Trophoblast cell (in vitro differentiated cells and primary cell): ENCODE measurements around the gene KIF26B.

Experiments
- DNase-seq, 2 donors: peaks; one replicate each; pipeline ENCODE4 v3.0.0-alpha.2; 2016
- H2AFZ ChIP-seq: 2 replicates; pipeline ENCODE4 v1.6.1; 2013; ENCODE audit warnings: low read length, moderate library complexity, mild to moderate bottlenecking; ENCODE audit not compliant: insufficient read depth, poor library complexity
- H2AK5ac ChIP-seq: 2 replicates; pipeline ENCODE4 v1.6.1; 2013; ENCODE audit warnings: mild to moderate bottlenecking, low read length
- H2BK120ac ChIP-seq: 2 replicates; pipeline ENCODE4 v1.6.1; 2013; ENCODE audit warnings: low read length, mild to moderate bottlenecking, moderate library complexity; ENCODE audit not compliant: insufficient read depth, poor library complexity
- H2BK12ac ChIP-seq: 2 replicates; pipeline ENCODE4 v1.6.1; 2013; ENCODE audit warnings: mild to moderate bottlenecking, low read length, moderate library complexity
- H2BK5ac ChIP-seq: 2 replicates; pipeline ENCODE4 v1.6.1; 2013; ENCODE audit warnings: low read length, low read depth, moderate library complexity, mild to moderate bottlenecking; ENCODE audit not compliant: poor library complexity
- H3K14ac ChIP-seq: 2 replicates; pipeline ENCODE4 v1.6.1; 2013; ENCODE audit warnings: mild to moderate bottlenecking, low read length
- H3K18ac ChIP-seq: 2 replicates; pipeline ENCODE4 v1.6.1; 2013; ENCODE audit warnings: mild to moderate bottlenecking, low read length
- H3K23ac ChIP-seq: 2 replicates; pipeline ENCODE4 v1.6.1; 2013; ENCODE audit warnings: low read length
- H3K27ac ChIP-seq: 2 replicates; pipeline ENCODE4 v1.5.1; 2013; ENCODE audit warnings: low read depth, mild to moderate bottlenecking, inconsistent platforms, low read length, moderate library complexity
- H3K27me3 ChIP-seq: 2 replicates; pipeline ENCODE4 v1.6.1; 2013; ENCODE audit warnings: inconsistent platforms, mild to moderate bottlenecking, low read length, moderate library complexity; ENCODE audit not compliant: insufficient read depth
- H3K36me3 ChIP-seq, 2 experiments: 1 replicate in 1 of 2; 2 replicates in 1 of 2; pipeline ENCODE4 v1.6.1; 2013; ENCODE audit warnings: low read length in 2 of 2, mild to moderate bottlenecking in 2 of 2, moderate library complexity in 1 of 2; ENCODE audit not compliant: insufficient read depth in 2 of 2, control insufficient read depth in 1 of 2
- H3K4ac ChIP-seq: 2 replicates; pipeline ENCODE4 v1.6.1; 2013; ENCODE audit warnings: low read depth, mild to moderate bottlenecking, low read length, moderate library complexity
- H3K4me1 ChIP-seq, 2 experiments: 1 replicate in 1 of 2; 2 replicates in 1 of 2; pipeline ENCODE4 v1.6.1; 2013; ENCODE audit warnings: low read length in 2 of 2, mild to moderate bottlenecking in 2 of 2, moderate library complexity in 1 of 2; ENCODE audit not compliant: insufficient read depth in 2 of 2, control insufficient read depth in 1 of 2
- H3K4me2 ChIP-seq: 2 replicates; pipeline ENCODE4 v1.6.1; 2013; ENCODE audit warnings: inconsistent platforms, mild to moderate bottlenecking, low read length, moderate library complexity
- H3K4me3 ChIP-seq: 2 replicates; pipeline ENCODE4 v1.5.1; 2013; ENCODE audit warnings: mild to moderate bottlenecking, low read depth, low read length, inconsistent platforms
- H3K79me1 ChIP-seq: one replicate; pipeline ENCODE4 v1.6.1; 2013; ENCODE audit warnings: low read length
- H3K79me2 ChIP-seq: 2 replicates; pipeline ENCODE4 v1.6.1; 2013; ENCODE audit warnings: low read length, mild to moderate bottlenecking; ENCODE audit not compliant: control insufficient read depth, insufficient read depth, poor library complexity
- H3K9ac ChIP-seq: 2 replicates; pipeline ENCODE4 v1.6.1; 2013; ENCODE audit warnings: mild to moderate bottlenecking, low read length
- H3K9me3 ChIP-seq: 2 replicates; pipeline ENCODE4 v1.6.1; 2013; ENCODE audit warnings: low read depth, mild to moderate bottlenecking, control low read depth, inconsistent platforms, low read length; ENCODE audit not compliant: insufficient read depth
- H4K12ac ChIP-seq: 2 replicates; pipeline ENCODE4 v1.6.1; 2013; ENCODE audit warnings: low read depth, mild to moderate bottlenecking, low read length, moderate library complexity
- H4K8ac ChIP-seq: 2 replicates; pipeline ENCODE4 v1.6.1; 2013; ENCODE audit warnings: low read depth, mild to moderate bottlenecking, low read length, moderate library complexity
- H4K91ac ChIP-seq: one replicate; pipeline ENCODE4 v1.6.1; 2013; ENCODE audit warnings: low read depth, mild to moderate bottlenecking, low read length, moderate library complexity
- WGBS: extraction: QIAGEN DNeasy Blood & Tissue Kit; methylation state at CpG from one replicate; pipeline ENCODE4 v1.1.7; 2013; ENCODE audit warnings: missing lambda C conversion rate; ENCODE audit not compliant: insufficient read length, insufficient coverage; ENCODE audit errors: extremely low coverage; 5-methylcytosine and 5-hydroxymethylcytosine counted together

The KIF26B gene

DNA sequence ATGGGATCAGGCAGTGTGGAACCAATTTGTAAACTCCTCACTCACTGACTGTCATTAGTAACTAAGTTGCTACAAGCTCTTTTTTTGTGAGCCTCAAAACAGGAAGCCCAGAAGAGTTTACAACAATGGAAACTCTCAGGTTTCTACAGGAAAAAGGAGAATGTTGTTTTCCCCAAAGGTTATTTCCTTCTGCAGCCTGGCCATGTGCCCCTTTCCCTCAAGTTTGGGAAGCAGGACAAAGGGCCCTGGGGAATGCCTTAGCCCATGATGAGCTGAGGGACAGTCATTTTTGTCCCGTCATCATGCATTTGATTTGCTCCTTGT is 395.9 kb downstream of the KIF26B start:
- Histone ChIP-seq H3K27ac (no peak overlapping the region), H3K9ac (no peak overlapping the region), H3K9me3 (no peaks in the 10 kb centered on the region), H3K4me1 (peaks cover 4 to 9% of the 10 kb centered on the region in 2 experiments), H3K4me3 (no peak overlapping the region), H4K91ac (no peak overlapping the region), H3K4me2 (no peak overlapping the region), H3K4ac (no peak overlapping the region), H4K12ac (no peak overlapping the region), H2BK5ac (no peak overlapping the region), H3K23ac (no peak overlapping the region), H3K79me1 (peaks cover 3% of the 10 kb centered on the region), H3K79me2 (no peaks in the 10 kb centered on the region), H3K18ac (no peak overlapping the region), H2AK5ac (no peak overlapping the region), H2BK120ac (no peak overlapping the region), H3K27me3 (no peaks in the 10 kb centered on the region), H2AFZ (no peak overlapping the region), H4K8ac (no peak overlapping the region), H3K36me3 (peaks cover 0 to 2% of the 10 kb centered on the region in 2 experiments), H2BK12ac (no peak overlapping the region), H3K14ac (no peak overlapping the region)
- no peak for DNase-seq
- WGBS: no CpG with 5 or more reads among the region's 1 CpG

DNA sequence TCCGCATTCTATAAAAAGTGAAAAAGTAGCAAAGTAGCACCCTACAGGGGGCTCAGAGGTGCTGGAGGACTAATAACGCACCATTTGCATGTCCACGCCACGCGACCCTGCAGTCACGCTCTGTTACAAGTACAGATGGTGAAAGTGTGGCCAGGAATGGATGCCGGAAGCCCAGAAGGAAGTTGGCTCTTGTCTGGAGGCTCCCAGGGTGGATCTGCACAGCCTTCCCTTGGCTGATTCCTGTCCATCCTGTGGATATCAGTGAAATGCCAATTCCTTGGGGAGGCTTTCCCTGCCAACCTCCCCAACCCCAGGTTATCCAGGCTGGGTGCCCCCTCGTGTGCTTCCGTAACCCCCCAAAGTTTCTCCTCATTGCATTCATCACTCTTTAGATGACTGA is 396.8 kb downstream of the KIF26B start:
- no peak overlapping the region for H3K18ac ChIP-seq
- no peak overlapping the region for H3K4me2 ChIP-seq
- H3K36me3 ChIP-seq: peaks cover 0 to 2% of the 10 kb centered on the region in 2 experiments
- no peaks in the 10 kb centered on the region for H3K79me2 ChIP-seq
- no peak overlapping the region for H2BK12ac ChIP-seq
- H3K14ac ChIP-seq: no peak overlapping the region
- DNase-seq: no peak
- H4K8ac ChIP-seq: no peak overlapping the region
- H3K27me3 ChIP-seq: no peaks in the 10 kb centered on the region
- no peak overlapping the region for H3K27ac ChIP-seq
- H2BK5ac ChIP-seq: no peak overlapping the region
- H2AFZ ChIP-seq: no peak overlapping the region
- H4K12ac ChIP-seq: no peak overlapping the region
- H3K4me1 ChIP-seq: peaks cover 4 to 9% of the 10 kb centered on the region in 2 experiments
- H3K23ac ChIP-seq: no peak overlapping the region
- H4K91ac ChIP-seq: no peak overlapping the region
- H3K4ac ChIP-seq: no peak overlapping the region
- WGBS: no CpG with 5 or more reads among the region's 9 CpGs
- no peak overlapping the region for H3K4me3 ChIP-seq
- no peak overlapping the region for H2BK120ac ChIP-seq
- peaks cover 3% of the 10 kb centered on the region for H3K79me1 ChIP-seq
- H3K9ac ChIP-seq: no peak overlapping the region
- H3K9me3 ChIP-seq: no peaks in the 10 kb centered on the region
- no peak overlapping the region for H2AK5ac ChIP-seq

- H3K27ac ChIP-seq: no peak overlapping the region
- H3K18ac ChIP-seq: no peak overlapping the region
- H3K9me3 ChIP-seq: no peaks in the 10 kb centered on the region
- peaks cover 4 to 9% of the 10 kb centered on the region in 2 experiments for H3K4me1 ChIP-seq
- H4K8ac ChIP-seq: no peak overlapping the region
- no peak overlapping the region for H2AK5ac ChIP-seq
- H2BK12ac ChIP-seq: no peak overlapping the region
- peaks cover 2 to 4% of the 10 kb centered on the region in 2 experiments for H3K36me3 ChIP-seq
- H3K79me1 ChIP-seq: peaks cover 3% of the 10 kb centered on the region
- H3K9ac ChIP-seq: no peak overlapping the region
- peak; percentile 62 to 83 for DNase-seq
- H2BK120ac ChIP-seq: no peak overlapping the region
- H3K4me2 ChIP-seq: no peak overlapping the region
- H3K4me3 ChIP-seq: no peak overlapping the region
- no CpG with 5 or more reads among the region's 9 CpGs for WGBS
- no peaks in the 10 kb centered on the region for H3K79me2 ChIP-seq
- H3K23ac ChIP-seq: no peak overlapping the region
- H4K12ac ChIP-seq: no peak overlapping the region
- no peak overlapping the region for H3K4ac ChIP-seq
- no peak overlapping the region for H3K14ac ChIP-seq
- no peak overlapping the region for H2AFZ ChIP-seq
- H3K27me3 ChIP-seq: no peaks in the 10 kb centered on the region
- no peak overlapping the region for H4K91ac ChIP-seq
- no peak overlapping the region for H2BK5ac ChIP-seq
These were observed 397.5 kb downstream of the KIF26B start for GRCh38 chr1:245552331-245552730.

DNA sequence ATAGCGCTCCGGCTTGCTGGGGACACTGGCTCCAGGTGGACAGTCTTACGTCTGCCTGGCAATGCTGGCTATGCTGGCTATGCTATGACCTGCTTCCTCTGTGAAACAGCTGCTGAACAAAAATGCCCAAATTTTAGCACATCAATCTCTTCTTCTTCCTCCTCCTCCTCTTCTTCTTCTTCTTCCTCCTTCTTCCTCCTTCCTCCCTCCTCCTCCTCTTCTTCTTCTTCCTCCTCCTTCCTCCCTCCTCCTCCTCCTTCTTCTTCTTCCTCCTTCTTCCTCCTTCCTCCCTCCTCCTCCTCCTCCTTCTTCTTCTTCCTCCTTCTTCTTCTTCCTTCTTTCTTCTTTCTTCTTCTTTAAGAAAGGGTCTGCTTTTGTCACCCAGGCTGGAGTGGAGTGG is 401.3 kb downstream of the KIF26B start:
- no CpG with 5 or more reads among the region's 3 CpGs for WGBS
- H2BK12ac ChIP-seq: no peak overlapping the region
- no peak overlapping the region for H3K9ac ChIP-seq
- H3K4ac ChIP-seq: no peak overlapping the region
- no peaks in the 10 kb centered on the region for H3K79me2 ChIP-seq
- no peak overlapping the region for H2AFZ ChIP-seq
- H3K23ac ChIP-seq: no peak overlapping the region
- no peak overlapping the region for H2AK5ac ChIP-seq
- H4K12ac ChIP-seq: no peak overlapping the region
- peaks cover 0 to 5% of the 10 kb centered on the region in 2 experiments for H3K4me1 ChIP-seq
- no peak overlapping the region for H2BK120ac ChIP-seq
- peaks cover 2% of the 10 kb centered on the region for H3K9me3 ChIP-seq
- no peak overlapping the region for H4K91ac ChIP-seq
- no peak overlapping the region for H3K27ac ChIP-seq
- H4K8ac ChIP-seq: no peak overlapping the region
- peak in 1 of 2 donors; percentile 47 for DNase-seq
- no peak overlapping the region for H3K4me3 ChIP-seq
- no peak overlapping the region for H3K14ac ChIP-seq
- H3K36me3 ChIP-seq: peaks cover 4% of the 10 kb centered on the region in 2 experiments
- H3K4me2 ChIP-seq: no peak overlapping the region
- H3K27me3 ChIP-seq: no peaks in the 10 kb centered on the region
- no peak overlapping the region for H2BK5ac ChIP-seq
- H3K79me1 ChIP-seq: no peaks in the 10 kb centered on the region
- no peak overlapping the region for H3K18ac ChIP-seq
